DND-41 (cell line): Measurements from ENCODE around the gene SMG5.

Experiments used
- ATAC-seq: fragments of 200-7000 bp; cut with Tn5 transposase; 3 replicates; pipeline ENCODE4 v1.9.1; 2021; ENCODE audit warnings: low read depth; ENCODE audit not compliant: insufficient read depth
- DNase-seq: peaks from one replicate; pipeline ENCODE4 v3.0.0-alpha.2; 2020
- H2AFZ ChIP-seq: 2 replicates; pipeline ENCODE4 v1.6.0; 2012; ENCODE audit warnings: low read depth, low read length
- H3K27ac ChIP-seq: 2 replicates; pipeline ENCODE4 v1.5.1; 2012; ENCODE audit warnings: low read length, inconsistent platforms
- H3K27me3 ChIP-seq: fragments of 200-600 bp; sonication (generic); 2 replicates; pipeline ENCODE4 v1.6.0; 2012; ENCODE audit warnings: low read length, mild to moderate bottlenecking, inconsistent platforms; ENCODE audit not compliant: insufficient read depth, poor library complexity
- H3K36me3 ChIP-seq: 2 replicates; pipeline ENCODE4 v1.5.1; 2012; ENCODE audit warnings: low read length, inconsistent platforms; ENCODE audit not compliant: insufficient read depth
- H3K4me1 ChIP-seq: 2 replicates; pipeline ENCODE4 v1.5.1; 2012; ENCODE audit warnings: mild to moderate bottlenecking, low read length; ENCODE audit not compliant: insufficient read depth
- H3K4me2 ChIP-seq: 2 replicates; pipeline ENCODE4 v1.6.0; 2012; ENCODE audit warnings: mild to moderate bottlenecking, moderate library complexity, low read length, inconsistent platforms; ENCODE audit not compliant: insufficient read depth
- H3K4me3 ChIP-seq, 2 experiments: fragments of 200-600 bp in 1 of 2; shearing (Covaris generic) in 1 of 2; 2 replicates each; pipeline ENCODE4 v1.5.1; 2012 to 2016; ENCODE audit warnings: inconsistent platforms in 2 of 2, low read length in 2 of 2, mild to moderate bottlenecking in 2 of 2, low read depth in 1 of 2, moderate library complexity in 1 of 2
- H3K79me2 ChIP-seq: 2 replicates; pipeline ENCODE4 v1.6.0; 2012; ENCODE audit warnings: low read length, inconsistent platforms; ENCODE audit not compliant: insufficient read depth
- H3K9ac ChIP-seq: 2 replicates; pipeline ENCODE4 v1.6.0; 2012; ENCODE audit warnings: low read depth, mild to moderate bottlenecking, inconsistent platforms, low read length, moderate library complexity
- H3K9me3 ChIP-seq: 2 replicates; pipeline ENCODE4 v1.5.1; 2012; ENCODE audit warnings: low read length, moderate library complexity, mild to moderate bottlenecking, inconsistent platforms; ENCODE audit not compliant: insufficient read depth, severe bottlenecking
- H4K20me1 ChIP-seq: 2 replicates; pipeline ENCODE4 v1.6.0; 2012; ENCODE audit warnings: low read length; ENCODE audit not compliant: insufficient read depth
- EZH2 ChIP-seq: IDR thresholded peaks from 3 replicates; pipeline ENCODE4 v1.6.1; 2012; ENCODE audit warnings: borderline replicate concordance, low read depth, mild to moderate bottlenecking, moderate library complexity, low read length, inconsistent platforms; ENCODE audit not compliant: severe bottlenecking
- TF ChIP-seq, protein P1 (sequence below): IDR thresholded peaks from 2 replicates; pipeline ENCODE4 v1.5.1; 2012; ENCODE audit warnings: borderline replicate concordance, low read length, moderate library complexity, mild to moderate bottlenecking; ENCODE audit not compliant: poor library complexity, severe bottlenecking; ENCODE audit errors: extremely low read depth

The SMG5 gene

DNA sequence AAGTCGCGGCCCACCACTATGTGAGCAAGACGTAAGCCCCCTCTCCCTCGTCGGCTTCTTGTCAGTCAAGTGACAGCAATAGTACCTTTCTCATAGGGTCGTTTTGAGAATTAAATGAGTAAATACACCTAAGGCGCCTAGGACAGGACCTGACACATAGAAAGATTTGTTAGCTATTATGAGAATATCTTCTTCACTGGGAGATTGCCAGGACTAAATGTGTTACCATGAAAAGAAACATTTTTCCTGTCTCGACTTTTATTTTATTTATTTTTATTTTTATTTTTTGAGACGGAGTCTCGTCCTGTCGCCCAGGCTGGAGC is 69.0 kb downstream of the SMG5 start:
- Histone ChIP-seq H3K36me3 (peaks cover 38% of the 10 kb centered on the region), H3K4me3 (peak overlapping the region; percentile 59 to 75), H2AFZ (peak overlapping the region; percentile 94), H3K4me1 (peaks cover 23% of the 10 kb centered on the region), H3K9ac (peak overlapping the region; percentile 78), H3K9me3 (no peaks in the 10 kb centered on the region), H3K4me2 (peak overlapping the region; percentile 88), H3K79me2 (peaks cover 39% of the 10 kb centered on the region), H3K27ac (peak overlapping the region; percentile 99), H3K27me3 (no peaks in the 10 kb centered on the region), H4K20me1 (no peaks in the 10 kb centered on the region; the same call in 1 of the 2 replicates)
- DNase-seq = no peak
- no peak for ATAC-seq
- no peak for TF ChIP-seq EZH2
- TF ChIP-seq, protein P1, sequence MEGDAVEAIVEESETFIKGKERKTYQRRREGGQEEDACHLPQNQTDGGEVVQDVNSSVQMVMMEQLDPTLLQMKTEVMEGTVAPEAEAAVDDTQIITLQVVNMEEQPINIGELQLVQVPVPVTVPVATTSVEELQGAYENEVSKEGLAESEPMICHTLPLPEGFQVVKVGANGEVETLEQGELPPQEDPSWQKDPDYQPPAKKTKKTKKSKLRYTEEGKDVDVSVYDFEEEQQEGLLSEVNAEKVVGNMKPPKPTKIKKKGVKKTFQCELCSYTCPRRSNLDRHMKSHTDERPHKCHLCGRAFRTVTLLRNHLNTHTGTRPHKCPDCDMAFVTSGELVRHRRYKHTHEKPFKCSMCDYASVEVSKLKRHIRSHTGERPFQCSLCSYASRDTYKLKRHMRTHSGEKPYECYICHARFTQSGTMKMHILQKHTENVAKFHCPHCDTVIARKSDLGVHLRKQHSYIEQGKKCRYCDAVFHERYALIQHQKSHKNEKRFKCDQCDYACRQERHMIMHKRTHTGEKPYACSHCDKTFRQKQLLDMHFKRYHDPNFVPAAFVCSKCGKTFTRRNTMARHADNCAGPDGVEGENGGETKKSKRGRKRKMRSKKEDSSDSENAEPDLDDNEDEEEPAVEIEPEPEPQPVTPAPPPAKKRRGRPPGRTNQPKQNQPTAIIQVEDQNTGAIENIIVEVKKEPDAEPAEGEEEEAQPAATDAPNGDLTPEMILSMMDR = no peak

DNA sequence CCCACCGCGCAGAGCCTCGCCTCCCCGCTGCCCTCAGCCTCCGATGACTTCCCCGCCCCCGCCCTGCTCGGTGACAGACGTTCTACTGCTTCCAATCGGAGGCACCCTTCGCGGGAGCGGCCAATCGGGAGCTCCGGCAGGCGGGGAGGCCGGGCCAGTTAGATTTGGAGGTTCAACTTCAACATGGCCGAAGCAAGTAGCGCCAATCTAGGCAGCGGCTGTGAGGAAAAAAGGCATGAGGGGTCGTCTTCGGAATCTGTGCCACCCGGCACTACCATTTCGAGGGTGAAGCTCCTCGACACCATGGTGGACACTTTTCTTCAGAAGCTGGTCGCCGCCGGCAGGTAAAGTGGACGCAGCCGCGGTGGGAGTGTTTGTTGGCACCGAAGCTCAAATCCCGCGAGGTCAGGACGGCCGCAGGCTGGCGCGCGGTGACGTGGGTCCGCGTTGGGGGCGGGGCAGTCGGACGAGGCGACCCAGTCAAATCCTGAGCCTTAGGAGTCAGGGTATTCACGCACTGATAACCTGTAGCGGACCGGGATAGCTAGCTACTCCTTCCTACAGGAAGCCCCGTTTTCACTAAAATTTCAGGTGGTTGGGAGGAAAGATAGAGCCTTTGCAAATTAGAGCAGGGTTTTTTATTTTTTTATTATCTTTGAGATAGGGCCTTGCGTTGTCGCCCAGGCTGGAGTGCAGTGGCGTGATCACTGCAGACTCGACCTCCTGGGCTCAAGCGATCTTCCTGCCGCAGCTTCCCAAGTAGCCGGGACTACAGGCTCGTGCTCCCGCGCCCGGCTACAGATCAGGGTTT is 69.6 kb downstream of the SMG5 start, which contains the start of gene PMF1:
Gene PMF1 (plus strand): TSS at position 175 of the 811 bp plus-strand sequence. CDS start 9 bp downstream, at position 184.
- no peaks in the 10 kb centered on the region for H3K27me3 ChIP-seq
- peak within 1 kb of the TSS; percentile 59 to 75 for H3K4me3 ChIP-seq
- ATAC-seq = peak; percentile 97
- H3K9me3 ChIP-seq = no peaks in the 10 kb centered on the region
- H3K9ac ChIP-seq = peak within 1 kb of the TSS; percentile 78
- H3K4me2 ChIP-seq = peak within 1 kb of the TSS; percentile 88
- H3K27ac ChIP-seq = peak within 1 kb of the TSS; percentile 99
- no peak for TF ChIP-seq EZH2
- H3K36me3 ChIP-seq = peaks cover 42% of the 10 kb centered on the region
- peaks cover 35% of the 10 kb centered on the region for H3K79me2 ChIP-seq
- DNase-seq = peak; percentile 97
- H3K4me1 ChIP-seq = peaks cover 23% of the 10 kb centered on the region
- H2AFZ ChIP-seq = peak within 1 kb of the TSS; percentile 94
- no peaks in the 10 kb centered on the region; the same call in 1 of the 2 replicates for H4K20me1 ChIP-seq

DNA sequence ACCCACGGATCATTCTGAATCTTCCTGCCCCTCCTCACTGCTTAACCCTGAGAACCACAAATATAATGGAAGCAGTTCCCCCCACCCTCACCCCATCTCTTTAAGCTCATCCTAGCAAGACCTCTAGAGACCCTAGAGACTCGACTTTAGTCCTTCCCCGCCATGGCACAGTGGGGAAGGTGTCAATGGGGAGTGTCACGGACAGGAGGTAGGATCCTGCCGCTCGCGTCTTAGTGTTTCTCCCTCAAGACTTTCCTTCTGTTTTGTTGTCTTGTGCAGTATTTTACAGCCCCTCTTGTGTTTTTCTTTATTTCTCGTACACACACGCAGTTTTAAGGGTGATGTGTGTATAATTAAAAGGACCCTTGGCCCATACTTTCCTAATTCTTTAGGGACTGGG is 70.5 kb downstream of the SMG5 start:
- Histone ChIP-seq H3K9ac (peak overlapping the region; percentile 78), H4K20me1 (no peaks in the 10 kb centered on the region), H3K79me2 (peaks cover 30% of the 10 kb centered on the region), H3K36me3 (peaks cover 49% of the 10 kb centered on the region), H3K9me3 (no peaks in the 10 kb centered on the region), H3K4me1 (peaks cover 23% of the 10 kb centered on the region), H3K27ac (peak overlapping the region; percentile 99), H2AFZ (peak overlapping the region; percentile 69), H3K4me3 (peak overlapping the region; percentile 59 to 75; a peak in 3 of 4 replicates), H3K27me3 (no peaks in the 10 kb centered on the region), H3K4me2 (peak overlapping the region; percentile 88)
- no peak for DNase-seq
- TF ChIP-seq, protein P1 = no peak
- TF ChIP-seq EZH2 = no peak
- no peak for ATAC-seq

DNA sequence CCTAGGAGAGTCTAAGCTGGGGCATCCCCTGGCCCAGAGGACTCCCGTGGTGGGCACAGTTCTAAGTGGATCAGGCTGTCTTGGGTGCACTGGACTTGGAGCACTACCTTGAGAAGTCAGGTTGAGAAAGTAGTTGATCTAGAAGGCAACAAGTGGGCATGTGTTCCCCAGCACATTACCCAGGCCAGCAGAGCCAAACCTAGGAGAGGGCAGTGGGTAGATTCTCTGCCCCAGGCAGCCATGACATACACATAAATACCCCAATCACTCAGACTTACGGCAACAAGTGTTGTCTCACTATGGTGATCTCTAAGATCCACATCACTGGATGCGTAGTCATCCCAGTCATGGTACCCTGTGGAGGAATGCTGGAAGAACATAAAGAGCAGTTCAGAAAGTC is 71.4 kb downstream of the SMG5 start:
- Histone ChIP-seq H3K79me2 (peaks cover 29% of the 10 kb centered on the region), H3K27me3 (no peaks in the 10 kb centered on the region), H3K9me3 (no peaks in the 10 kb centered on the region), H3K4me1 (peaks cover 23% of the 10 kb centered on the region), H3K9ac (no peak overlapping the region), H3K27ac (no peak overlapping the region), H2AFZ (no peak overlapping the region), H3K4me2 (no peak overlapping the region), H3K36me3 (peaks cover 57% of the 10 kb centered on the region), H3K4me3 (no peak overlapping the region), H4K20me1 (no peaks in the 10 kb centered on the region)
- TF ChIP-seq, protein P1 = no peak
- TF ChIP-seq EZH2 = no peak
- no peak for ATAC-seq
- no peak for DNase-seq
